PC-9 (cell line): ENCODE results near the gene ARHGAP26. TPM values are rescaled to one million over a fixed set of nuclear protein-coding genes. Genes with fewer than 3 reads are reported as not detected.

Experiments
- BruUV-seq: library from RNA; stranded (reverse); fragments of 400-500 nt; replicated peaks from 2 replicates; lab custom pipeline; 2021; lab: Mats Ljungman, UMichigan
- CTCF ChIA-PET: fragments of 300-600 bp; sonication (Branson Sonifier 250); formaldehyde crosslinking; loops from one replicate; lab custom pipeline; 2022; ENCODE audit warnings: antibody characterized with exemption; lab: Charles Lee
- POLR2A ChIA-PET: fragments of 300-600 bp; sonication (Branson Sonifier 250); formaldehyde crosslinking; loops from one replicate; lab custom pipeline; 2022; ENCODE audit warnings: antibody characterized with exemption; ENCODE audit not compliant: unreplicated experiment; lab: Charles Lee
- DNase-seq, 2 experiments: peaks; one replicate each; pipeline versions ENCODE4 v3.0.0 to v3.0.0-alpha.2; 2015 to 2022; ENCODE audit warnings: mixed read lengths in 1 of 2
- H2AFZ ChIP-seq: fragments of 200-600 bp; sonication (generic); 2 replicates; pipeline ENCODE4 v1.8.1; 2017; ENCODE audit warnings: antibody characterized with exemption
- H3F3A ChIP-seq: fragments of 200-600 bp; sonication (generic); 2 replicates; pipeline ENCODE4 v1.8.1; 2017; ENCODE audit warnings: antibody characterized with exemption, mild to moderate bottlenecking, low read depth; ENCODE audit not compliant: insufficient read depth
- H3K27ac ChIP-seq: fragments of 200-600 bp; sonication (generic); 2 replicates; pipeline ENCODE4 v1.6.1; 2016; ENCODE audit warnings: mixed run types
- H3K27me3 ChIP-seq: fragments of 200-600 bp; sonication (generic); 2 replicates; pipeline ENCODE4 v1.6.1; 2016; ENCODE audit warnings: low read depth, mixed run types; ENCODE audit not compliant: insufficient read depth
- H3K36me3 ChIP-seq: fragments of 200-600 bp; sonication (generic); 2 replicates; pipeline ENCODE4 v1.6.1; 2016; ENCODE audit warnings: low read depth, mixed run types
- H3K4me1 ChIP-seq: fragments of 200-600 bp; sonication (generic); replicated peaks from 2 replicates; pipeline ENCODE4 v1.6.1; 2016; ENCODE audit warnings: mixed run types; ENCODE audit not compliant: insufficient read depth
- H3K4me2 ChIP-seq: fragments of 200-600 bp; sonication (generic); 2 replicates; pipeline ENCODE4 v1.6.1; 2017; ENCODE audit warnings: mixed run types
- H3K4me3 ChIP-seq: fragments of 200-600 bp; sonication (generic); 2 replicates; pipeline ENCODE4 v1.6.1; 2016; ENCODE audit warnings: mixed run types
- H3K79me2 ChIP-seq: fragments of 200-600 bp; sonication (generic); 2 replicates; pipeline ENCODE4 v1.6.1; 2017; ENCODE audit warnings: low read depth, mixed run types
- H3K9me2 ChIP-seq: fragments of 200-600 bp; sonication (generic); 2 replicates; pipeline ENCODE4 v1.8.1; 2017; ENCODE audit warnings: mild to moderate bottlenecking; ENCODE audit not compliant: insufficient read depth
- H3K9me3 ChIP-seq: fragments of 200-600 bp; sonication (generic); 2 replicates; pipeline ENCODE4 v1.8.1; 2016; ENCODE audit warnings: low read depth; ENCODE audit not compliant: insufficient read depth
- H4K20me1 ChIP-seq: fragments of 200-600 bp; sonication (generic); 2 replicates; pipeline ENCODE4 v1.8.1; 2017; ENCODE audit not compliant: insufficient read depth
- EZH2 ChIP-seq: fragments of 200-600 bp; sonication (generic); IDR thresholded peaks from 2 replicates; pipeline ENCODE4 v1.8.0; 2017; ENCODE audit warnings: antibody characterized with exemption, low read depth
- intact Hi-C: fragments of 100-400 bp; cut with micrococcal nuclease; formaldehyde crosslinking; loops from one replicate; pipeline ENCODE4 v1.10.0; 2022; ENCODE audit not compliant: unreplicated experiment
- total RNA-seq: library from RNA; stranded (reverse); gene quantifications from 2 replicates; pipeline ENCODE4 v1.2.3, GENCODE V29; 2021
- TF ChIP-seq, protein P1 (sequence below): fragments of 200-600 bp; sonication (generic); conservative IDR thresholded peaks from 2 replicates; pipeline ENCODE4 v1.6.1; 2017; ENCODE audit warnings: mixed run types, antibody characterized with exemption, mild to moderate bottlenecking, moderate library complexity

The ARHGAP26 gene
- total RNA-seq, 1 experiment from 2014 or later: 29.7 TPM

GRCh38 chr5:143212261-143212660 lies 442.1 kb downstream of the ARHGAP26 start:
- DNase-seq: no peak
- H3K27me3 ChIP-seq: no peaks in the 10 kb centered on the region
- BruUV-seq: no TSS peak
- ChIA-PET CTCF (no interaction called here), POLR2A (no interaction called here)
- no peaks in the 10 kb centered on the region for H4K20me1 ChIP-seq
- H2AFZ ChIP-seq: no peak overlapping the region
- H3F3A ChIP-seq: no peaks in the 10 kb centered on the region
- no peak overlapping the region for H3K4me3 ChIP-seq
- no peaks in the 10 kb centered on the region for H3K36me3 ChIP-seq
- H3K9me3 ChIP-seq: no peaks in the 10 kb centered on the region
- TF ChIP-seq EZH2: no peak
- TF ChIP-seq, protein P1, sequence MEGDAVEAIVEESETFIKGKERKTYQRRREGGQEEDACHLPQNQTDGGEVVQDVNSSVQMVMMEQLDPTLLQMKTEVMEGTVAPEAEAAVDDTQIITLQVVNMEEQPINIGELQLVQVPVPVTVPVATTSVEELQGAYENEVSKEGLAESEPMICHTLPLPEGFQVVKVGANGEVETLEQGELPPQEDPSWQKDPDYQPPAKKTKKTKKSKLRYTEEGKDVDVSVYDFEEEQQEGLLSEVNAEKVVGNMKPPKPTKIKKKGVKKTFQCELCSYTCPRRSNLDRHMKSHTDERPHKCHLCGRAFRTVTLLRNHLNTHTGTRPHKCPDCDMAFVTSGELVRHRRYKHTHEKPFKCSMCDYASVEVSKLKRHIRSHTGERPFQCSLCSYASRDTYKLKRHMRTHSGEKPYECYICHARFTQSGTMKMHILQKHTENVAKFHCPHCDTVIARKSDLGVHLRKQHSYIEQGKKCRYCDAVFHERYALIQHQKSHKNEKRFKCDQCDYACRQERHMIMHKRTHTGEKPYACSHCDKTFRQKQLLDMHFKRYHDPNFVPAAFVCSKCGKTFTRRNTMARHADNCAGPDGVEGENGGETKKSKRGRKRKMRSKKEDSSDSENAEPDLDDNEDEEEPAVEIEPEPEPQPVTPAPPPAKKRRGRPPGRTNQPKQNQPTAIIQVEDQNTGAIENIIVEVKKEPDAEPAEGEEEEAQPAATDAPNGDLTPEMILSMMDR: no peak
- no peaks in the 10 kb centered on the region for H3K4me1 ChIP-seq
- H3K27ac ChIP-seq: no peak overlapping the region
- H3K79me2 ChIP-seq: no peaks in the 10 kb centered on the region
- H3K4me2 ChIP-seq: no peak overlapping the region
- intact Hi-C loops: no loop called here
- H3K9me2 ChIP-seq: no peaks in the 10 kb centered on the region; the same call in 1 of the 2 replicates

DNA sequence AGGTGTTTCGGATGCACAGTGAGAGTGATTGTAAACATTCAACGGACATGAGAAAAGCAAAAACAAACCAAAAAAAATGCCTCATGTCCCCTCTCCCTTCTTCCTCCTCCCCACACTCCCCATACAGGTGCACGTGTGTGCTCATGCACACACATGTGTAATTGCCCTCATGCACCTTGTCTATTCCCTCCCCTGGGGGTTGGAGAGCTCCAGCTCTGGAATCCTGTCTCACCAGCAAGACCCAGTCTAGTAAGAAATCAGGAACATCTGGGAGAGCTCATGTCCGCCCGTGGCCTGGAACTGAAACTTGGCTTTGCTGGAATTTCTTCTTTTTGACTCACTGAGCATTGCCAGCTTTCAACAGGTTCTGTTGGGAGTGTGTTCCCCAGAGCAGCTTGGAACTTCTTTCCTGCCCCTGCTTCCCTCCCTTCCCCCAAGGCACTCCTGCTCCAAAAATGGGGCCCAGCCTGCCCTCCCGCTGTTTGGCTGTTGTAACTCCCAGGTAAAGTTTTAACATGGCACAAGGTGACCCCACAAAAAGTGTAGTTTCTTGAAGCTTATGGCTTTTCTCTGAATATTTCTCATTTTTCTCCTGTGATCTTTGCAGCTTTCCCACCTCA lies 443.2 kb downstream of the ARHGAP26 start:
- Histone ChIP-seq H3K9me3 (no peaks in the 10 kb centered on the region), H2AFZ (no peak overlapping the region), H3F3A (no peaks in the 10 kb centered on the region), H3K4me2 (no peak overlapping the region), H3K36me3 (no peaks in the 10 kb centered on the region), H4K20me1 (no peaks in the 10 kb centered on the region), H3K4me3 (no peak overlapping the region), H3K4me1 (no peaks in the 10 kb centered on the region), H3K9me2 (no peaks in the 10 kb centered on the region; the same call in 1 of the 2 replicates), H3K27me3 (no peaks in the 10 kb centered on the region), H3K79me2 (no peaks in the 10 kb centered on the region), H3K27ac (no peak overlapping the region)
- TF ChIP-seq EZH2: no peak
- TF ChIP-seq, protein P1: no peak
- no peak for DNase-seq
- ChIA-PET CTCF (no interaction called here), POLR2A (no interaction called here)
- BruUV-seq: no TSS peak
- intact Hi-C loops: no loop called here

DNA sequence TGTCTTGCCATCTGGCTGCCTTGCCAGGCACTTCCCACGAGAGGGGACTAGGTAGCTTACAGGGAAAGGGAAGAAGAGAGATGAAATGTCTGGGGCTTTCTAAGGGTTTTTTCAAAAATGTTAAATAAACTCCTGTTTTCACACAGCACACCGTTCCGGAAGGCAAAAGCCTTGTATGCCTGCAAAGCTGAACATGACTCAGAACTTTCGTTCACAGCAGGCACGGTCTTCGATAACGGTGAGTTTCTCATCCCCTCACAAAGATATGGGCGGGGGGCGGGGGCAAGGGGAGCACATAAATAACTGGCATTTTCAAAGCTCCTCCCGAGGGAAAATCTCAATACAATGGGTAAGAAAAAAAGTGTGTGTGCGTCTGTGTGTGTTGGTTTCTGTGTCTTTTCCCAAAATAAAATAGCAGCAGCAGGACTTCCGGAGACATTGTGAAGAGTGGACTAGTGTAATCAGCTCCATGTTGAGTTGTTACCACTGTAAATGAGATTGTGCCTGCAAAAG lies 443.7 kb downstream of the ARHGAP26 start:
- Histone ChIP-seq H3K79me2 (no peaks in the 10 kb centered on the region), H3K27me3 (no peaks in the 10 kb centered on the region), H3K4me2 (no peak overlapping the region), H3K36me3 (no peaks in the 10 kb centered on the region), H3K4me1 (no peaks in the 10 kb centered on the region), H3K9me3 (no peaks in the 10 kb centered on the region), H3K9me2 (no peaks in the 10 kb centered on the region; the same call in 1 of the 2 replicates), H3K4me3 (no peak overlapping the region), H4K20me1 (no peaks in the 10 kb centered on the region), H2AFZ (no peak overlapping the region), H3F3A (no peaks in the 10 kb centered on the region), H3K27ac (no peak overlapping the region)
- intact Hi-C loops: no loop called here
- POLR2A ChIA-PET: no interaction called here
- BruUV-seq: no TSS peak
- TF ChIP-seq EZH2: no peak
- TF ChIP-seq, protein P1: no peak
- DNase-seq: no peak
- CTCF ChIA-PET: no interaction called here
